Type B pancreatic cell (in vitro differentiated cells): Measurements from ENCODE around the gene DGKI. TPM values are rescaled to one million over a fixed set of nuclear protein-coding genes. Genes with fewer than 3 reads are reported as not detected.
A peak's percentile ranks its signal among the peaks of the same experiment; 100 is the strongest.

Experiments used
- DNase-seq: peaks from one replicate; pipeline ENCODE4 v3.0.0; 2021; ENCODE audit warnings: mixed read lengths; ENCODE audit not compliant: unreplicated experiment; ENCODE audit errors: extremely low spot score
- H3K27ac Mint-ChIP-seq: 2 replicates; pipeline ENCODE4 v1.8.0; 2021; ENCODE audit warnings: mild to moderate bottlenecking, mixed read lengths
- H3K27me3 Mint-ChIP-seq: 2 replicates; pipeline ENCODE4 v1.8.0; 2021; ENCODE audit warnings: mixed read lengths
- H3K36me3 Mint-ChIP-seq: 2 replicates; pipeline ENCODE4 v1.8.0; 2021; ENCODE audit warnings: mixed read lengths
- H3K4me1 Mint-ChIP-seq: one replicate; pipeline ENCODE4 v1.8.0; 2021; ENCODE audit warnings: mixed read lengths; ENCODE audit not compliant: unreplicated experiment
- H3K4me3 Mint-ChIP-seq: 2 replicates; pipeline ENCODE4 v1.8.0; 2021; ENCODE audit warnings: mild to moderate bottlenecking, mixed read lengths
- H3K9me3 Mint-ChIP-seq: 2 replicates; pipeline ENCODE4 v1.8.0; 2021; ENCODE audit warnings: mixed read lengths
- total RNA-seq: library from RNA; stranded (reverse); gene quantifications from 2 replicates; pipeline ENCODE4 v1.2.1, GENCODE V29; 2021; ENCODE audit warnings: low replicate concordance
- TF ChIP-seq, protein P1 (sequence below): fragments of 200-600 bp; sonication (generic); conservative IDR thresholded peaks from 2 replicates; pipeline ENCODE4 v1.5.0; 2021; ENCODE audit warnings: antibody characterized with exemption, mild to moderate bottlenecking

The DGKI gene
- total RNA-seq, 1 donor from 2014 or later: 2.8 TPM

DNA sequence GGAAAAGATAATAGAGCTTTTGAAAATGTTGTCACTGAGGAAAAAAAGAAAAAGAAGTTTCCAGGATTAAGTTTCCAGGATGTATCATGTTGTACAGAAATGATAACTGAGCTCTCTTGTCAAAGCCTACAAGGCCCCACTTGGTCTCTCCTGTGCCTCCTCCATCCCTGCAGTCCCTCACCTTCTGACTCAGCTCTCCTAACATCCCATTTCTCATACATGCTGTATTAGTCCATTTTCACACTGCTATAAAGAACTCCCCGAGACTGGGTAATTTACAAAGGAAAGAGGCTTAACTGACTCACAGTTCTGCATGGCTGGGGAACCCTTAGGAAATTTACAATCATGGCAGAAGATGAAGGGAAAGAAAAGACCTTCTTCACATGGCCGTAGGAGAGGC is 3.8 kb upstream of the DGKI start:
- DNase-seq: no peak
- H3K27me3 Mint-ChIP-seq: peaks cover 44% of the 10 kb centered on the region
- H3K9me3 Mint-ChIP-seq: no peaks in the 10 kb centered on the region
- no peak overlapping the region for H3K27ac Mint-ChIP-seq
- no peaks in the 10 kb centered on the region for H3K4me1 Mint-ChIP-seq
- TF ChIP-seq, protein P1, sequence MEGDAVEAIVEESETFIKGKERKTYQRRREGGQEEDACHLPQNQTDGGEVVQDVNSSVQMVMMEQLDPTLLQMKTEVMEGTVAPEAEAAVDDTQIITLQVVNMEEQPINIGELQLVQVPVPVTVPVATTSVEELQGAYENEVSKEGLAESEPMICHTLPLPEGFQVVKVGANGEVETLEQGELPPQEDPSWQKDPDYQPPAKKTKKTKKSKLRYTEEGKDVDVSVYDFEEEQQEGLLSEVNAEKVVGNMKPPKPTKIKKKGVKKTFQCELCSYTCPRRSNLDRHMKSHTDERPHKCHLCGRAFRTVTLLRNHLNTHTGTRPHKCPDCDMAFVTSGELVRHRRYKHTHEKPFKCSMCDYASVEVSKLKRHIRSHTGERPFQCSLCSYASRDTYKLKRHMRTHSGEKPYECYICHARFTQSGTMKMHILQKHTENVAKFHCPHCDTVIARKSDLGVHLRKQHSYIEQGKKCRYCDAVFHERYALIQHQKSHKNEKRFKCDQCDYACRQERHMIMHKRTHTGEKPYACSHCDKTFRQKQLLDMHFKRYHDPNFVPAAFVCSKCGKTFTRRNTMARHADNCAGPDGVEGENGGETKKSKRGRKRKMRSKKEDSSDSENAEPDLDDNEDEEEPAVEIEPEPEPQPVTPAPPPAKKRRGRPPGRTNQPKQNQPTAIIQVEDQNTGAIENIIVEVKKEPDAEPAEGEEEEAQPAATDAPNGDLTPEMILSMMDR: no peak
- H3K36me3 Mint-ChIP-seq: no peaks in the 10 kb centered on the region
- H3K4me3 Mint-ChIP-seq: no peak overlapping the region

DNA sequence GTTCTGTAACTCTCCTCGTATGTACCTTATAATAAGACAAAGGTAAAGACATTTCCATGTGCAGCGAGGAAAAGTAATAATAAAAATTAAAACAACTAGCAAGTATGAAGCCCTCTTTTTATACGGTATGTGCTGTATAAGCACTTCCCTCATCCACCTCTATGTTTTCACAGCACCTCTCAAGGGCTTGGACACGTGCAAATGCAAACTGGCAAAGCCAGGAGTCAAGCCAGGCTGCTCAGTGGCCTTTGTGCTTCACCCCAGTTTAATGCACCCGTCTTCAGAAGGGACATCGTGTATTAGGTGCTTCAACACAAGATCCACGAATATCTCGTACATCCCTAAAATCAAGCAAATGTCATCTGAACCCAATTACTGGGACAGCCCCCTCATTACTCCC is 1.3 kb upstream of the DGKI start:
- Mint-ChIP-seq H3K36me3 (no peaks in the 10 kb centered on the region), H3K27ac (no peak overlapping the region), H3K4me3 (peak overlapping the region; percentile 68), H3K27me3 (peaks cover 69% of the 10 kb centered on the region), H3K4me1 (no peaks in the 10 kb centered on the region), H3K9me3 (no peaks in the 10 kb centered on the region)
- TF ChIP-seq, protein P1: no peak
- no peak for DNase-seq

DNA sequence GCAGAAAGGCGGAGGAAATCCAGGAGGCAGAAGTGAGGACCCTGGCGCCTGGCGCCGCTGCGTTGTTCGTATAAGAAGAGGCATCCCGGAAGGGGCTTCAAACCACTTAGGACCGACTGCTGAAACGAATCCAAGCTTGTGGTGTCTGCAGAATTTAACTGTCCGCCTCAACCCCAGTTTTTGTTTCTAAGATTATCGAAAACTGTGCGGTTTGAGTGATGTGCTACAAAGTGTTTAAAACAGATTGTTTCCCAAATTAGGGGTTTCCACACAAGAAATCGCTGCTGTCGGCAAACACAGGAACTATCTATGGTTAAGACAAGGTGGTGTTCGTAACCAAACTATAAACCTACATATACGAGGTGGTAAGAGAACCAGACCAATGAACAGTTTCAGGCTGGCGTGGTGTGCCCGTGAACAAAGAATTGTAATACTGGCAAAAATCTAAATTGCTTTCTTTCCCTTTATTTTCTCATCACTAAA is 835 bp upstream of the DGKI start:
- DNase-seq: no peak
- H3K27ac Mint-ChIP-seq: no peak overlapping the region
- H3K4me1 Mint-ChIP-seq: no peaks in the 10 kb centered on the region
- no peaks in the 10 kb centered on the region for H3K36me3 Mint-ChIP-seq
- no peaks in the 10 kb centered on the region for H3K9me3 Mint-ChIP-seq
- H3K27me3 Mint-ChIP-seq: peaks cover 72% of the 10 kb centered on the region
- TF ChIP-seq, protein P1: no peak
- H3K4me3 Mint-ChIP-seq: peak overlapping the region; percentile 68

DNA sequence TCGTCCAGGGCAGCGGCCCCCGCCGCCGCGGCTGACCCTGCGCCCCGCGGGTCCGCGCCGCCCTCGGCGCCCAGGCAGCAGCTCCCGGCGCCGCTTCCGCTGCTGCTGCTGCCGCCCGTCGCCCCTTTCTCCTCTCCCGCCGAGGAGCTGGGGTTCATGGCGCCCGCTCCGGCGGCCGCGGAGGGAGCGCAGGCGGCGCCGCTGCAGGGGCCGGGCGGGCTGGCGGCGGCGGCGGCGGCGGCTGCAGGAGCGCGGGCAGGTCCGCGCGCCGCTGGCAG is 286 bp downstream of the DGKI start:
- Mint-ChIP-seq H3K4me3 (no peak overlapping the region), H3K36me3 (no peaks in the 10 kb centered on the region), H3K4me1 (no peaks in the 10 kb centered on the region), H3K27me3 (peaks cover 82% of the 10 kb centered on the region), H3K27ac (no peak overlapping the region), H3K9me3 (no peaks in the 10 kb centered on the region)
- TF ChIP-seq, protein P1: no peak
- DNase-seq: no peak

DNA sequence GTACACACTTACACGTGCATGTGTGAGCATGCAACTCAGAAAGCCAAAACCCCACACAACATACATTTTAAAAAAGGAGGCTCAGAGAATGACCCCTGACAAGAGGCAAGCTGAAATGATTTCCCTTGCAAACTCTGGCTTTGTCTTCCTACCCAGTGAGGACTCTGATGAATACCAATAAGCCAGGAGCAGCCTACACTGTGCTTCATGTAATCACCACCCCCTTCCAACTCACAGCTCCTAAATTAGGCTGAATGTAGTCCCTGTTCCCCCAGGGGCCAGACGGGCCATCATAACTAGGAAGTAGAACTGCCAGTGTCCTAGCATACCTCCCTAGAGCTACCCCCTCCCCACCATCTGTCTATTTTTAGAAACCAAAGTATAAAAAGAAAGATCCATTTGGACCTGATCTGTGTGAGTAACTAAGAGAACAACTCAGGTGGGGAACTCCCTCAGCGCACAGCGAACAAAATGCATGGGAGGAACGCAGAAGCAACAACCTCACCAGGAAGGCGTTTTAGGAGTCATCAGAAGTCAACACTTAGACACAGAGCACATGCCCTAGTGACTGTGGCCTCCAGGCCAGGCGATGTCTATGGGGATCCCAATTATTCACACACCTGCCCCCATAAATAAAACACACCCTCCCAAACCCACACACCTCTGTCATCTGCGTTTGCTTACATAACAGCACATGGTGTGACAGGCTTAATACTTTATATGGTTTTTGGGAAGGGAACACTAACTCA is 1.9 kb downstream of the DGKI start:
- H3K27me3 Mint-ChIP-seq: peaks cover 80% of the 10 kb centered on the region
- no peak for DNase-seq
- no peaks in the 10 kb centered on the region for H3K9me3 Mint-ChIP-seq
- peak overlapping the region; percentile 7 for H3K4me3 Mint-ChIP-seq
- no peaks in the 10 kb centered on the region for H3K36me3 Mint-ChIP-seq
- no peak overlapping the region for H3K27ac Mint-ChIP-seq
- H3K4me1 Mint-ChIP-seq: no peaks in the 10 kb centered on the region
- TF ChIP-seq, protein P1: no peak
